Measurements from ENCODE around the gene SLC8B1. TPM values are rescaled to one million over a fixed set of nuclear protein-coding genes. Genes with fewer than 3 reads are reported as not detected.

SLC8B1 gene
- total RNA-seq, 2 experiments from 2014 or later = 85.3 to 92.7 TPM

GRCh38 chr12:113346353-113346752, 11.4 kb upstream of the SLC8B1 start:
- ChIA-PET CTCF (no interaction called here), POLR2A (no interaction called here)
- DNase-seq (peak in 2 of 14 experiments; percentile 17 to 42), ATAC-seq (ENCODE audit: poor library complexity) (no peak)
- no peak overlapping the region for H3K27ac Mint-ChIP-seq
- no peak overlapping the region for H3K4me3 ChIP-seq (ENCODE audit: low read length)
- no peaks in the 10 kb centered on the region for H3K4me1 Mint-ChIP-seq (ENCODE audit: low read depth)
- TF ChIP-seq CTCF (IDR thresholded peaks at IDR 0.05) = no peak
- H3K27me3 Mint-ChIP-seq = peaks cover 5% of the 10 kb centered on the region
- no peaks in the 10 kb centered on the region for H3K4me1 ChIP-seq (ENCODE audit: insufficient read depth, low read length)
- no peaks in the 10 kb centered on the region for H3K36me3 ChIP-seq (ENCODE audit: insufficient read depth, low read length)
- H3K27ac ChIP-seq (ENCODE audit: low read depth in 1 of 2, low read length in 2 of 2) = no peak overlapping the region
- no peaks in the 10 kb centered on the region for H3K36me3 Mint-ChIP-seq (ENCODE audit: low read depth)
- H3K9me3 Mint-ChIP-seq = no peaks in the 10 kb centered on the region
- intact Hi-C loops (cut with DNase I, micrococcal nuclease) = no loop called here
- no peak overlapping the region for H3K4me3 Mint-ChIP-seq
- H3K9me3 ChIP-seq (ENCODE audit: control insufficient read depth in 1 of 2, insufficient read depth in 1 of 2, low read length in 2 of 2) = no peaks in the 10 kb centered on the region
- no peaks in the 10 kb centered on the region for H3K27me3 ChIP-seq (ENCODE audit: control insufficient read depth in 1 of 2, insufficient read depth in 2 of 2, low read length in 2 of 2)

GRCh38 chr12:113345318-113345717, 10.4 kb upstream of the SLC8B1 start:
- no peak for ATAC-seq (ENCODE audit: poor library complexity)
- DNase-seq = no peak
- ChIA-PET CTCF (no interaction called here), POLR2A (interaction anchor here (0.8 kb wide), 1 partner anchor 8 kb away, joined by 4 read pairs; no protein-coding TSS in a partner anchor)
- Mint-ChIP-seq H3K9me3 (no peaks in the 10 kb centered on the region), H3K36me3 (ENCODE audit: low read depth) (no peaks in the 10 kb centered on the region), H3K27me3 (no peaks in the 10 kb centered on the region), H3K4me1 (ENCODE audit: low read depth) (no peaks in the 10 kb centered on the region), H3K27ac (no peak overlapping the region), H3K4me3 (no peak overlapping the region)
- H3K4me1 ChIP-seq (ENCODE audit: insufficient read depth, low read length) = no peaks in the 10 kb centered on the region
- H3K36me3 ChIP-seq (ENCODE audit: insufficient read depth, low read length) = no peaks in the 10 kb centered on the region
- H3K27me3 ChIP-seq (ENCODE audit: control insufficient read depth in 1 of 2, insufficient read depth in 2 of 2, low read length in 2 of 2) = no peaks in the 10 kb centered on the region
- no peak overlapping the region for H3K27ac ChIP-seq (ENCODE audit: low read depth in 1 of 2, low read length in 2 of 2)
- no peaks in the 10 kb centered on the region for H3K9me3 ChIP-seq (ENCODE audit: control insufficient read depth in 1 of 2, insufficient read depth in 1 of 2, low read length in 2 of 2)
- intact Hi-C loops (cut with DNase I, micrococcal nuclease) = no loop called here
- no peak for TF ChIP-seq CTCF (IDR thresholded peaks at IDR 0.05)
- H3K4me3 ChIP-seq (ENCODE audit: low read length) = no peak overlapping the region

GRCh38 chr12:113341535-113341934, 6.6 kb upstream of the SLC8B1 start:
- Histone ChIP-seq H3K27me3 (ENCODE audit: control insufficient read depth in 1 of 2, insufficient read depth in 2 of 2, low read length in 2 of 2) (no peaks in the 10 kb centered on the region), H3K4me3 (ENCODE audit: low read length) (no peak overlapping the region), H3K9me3 (ENCODE audit: control insufficient read depth in 1 of 2, insufficient read depth in 1 of 2, low read length in 2 of 2) (no peaks in the 10 kb centered on the region), H3K4me1 (ENCODE audit: insufficient read depth, low read length) (no peaks in the 10 kb centered on the region), H3K27ac (ENCODE audit: low read depth in 1 of 2, low read length in 2 of 2) (no peak overlapping the region), H3K36me3 (ENCODE audit: insufficient read depth, low read length) (no peaks in the 10 kb centered on the region)
- Mint-ChIP-seq H3K4me1 (ENCODE audit: low read depth) (no peaks in the 10 kb centered on the region), H3K36me3 (ENCODE audit: low read depth) (no peaks in the 10 kb centered on the region), H3K27ac (no peak overlapping the region), H3K27me3 (no peaks in the 10 kb centered on the region), H3K9me3 (no peaks in the 10 kb centered on the region), H3K4me3 (no peak overlapping the region)
- intact Hi-C loops (cut with DNase I, micrococcal nuclease) = no loop called here
- ATAC-seq (ENCODE audit: poor library complexity) = no peak
- ChIA-PET POLR2A (no interaction called here), CTCF (no interaction called here)
- no peak for DNase-seq
- no peak for TF ChIP-seq CTCF (IDR thresholded peaks at IDR 0.05)
